Skeletal muscle cell (primary cell): ENCODE measurements around the gene TBKBP1.
A peak's percentile ranks its signal among the peaks of the same experiment; 100 is the strongest.
"Not testable (repeated sequence)": the region's sequence is repeated elsewhere in the genome, so short reads cannot be mapped to it uniquely, and the experiment has no call there.

Experiments used
- DNase-seq: peaks from one replicate; pipeline ENCODE4 v3.0.0-alpha.2; 2010; ENCODE audit warnings: low read depth
- H3K4me3 ChIP-seq: 2 replicates; pipeline ENCODE4 v1.5.1; 2011; ENCODE audit warnings: low read depth, mild to moderate bottlenecking, control low read depth, low read length, moderate library complexity

The TBKBP1 gene

GRCh38 chr17:47724705-47725104, 30.7 kb downstream of the TBKBP1 start:
- no peak for DNase-seq
- no peak overlapping the region for H3K4me3 ChIP-seq

DNA sequence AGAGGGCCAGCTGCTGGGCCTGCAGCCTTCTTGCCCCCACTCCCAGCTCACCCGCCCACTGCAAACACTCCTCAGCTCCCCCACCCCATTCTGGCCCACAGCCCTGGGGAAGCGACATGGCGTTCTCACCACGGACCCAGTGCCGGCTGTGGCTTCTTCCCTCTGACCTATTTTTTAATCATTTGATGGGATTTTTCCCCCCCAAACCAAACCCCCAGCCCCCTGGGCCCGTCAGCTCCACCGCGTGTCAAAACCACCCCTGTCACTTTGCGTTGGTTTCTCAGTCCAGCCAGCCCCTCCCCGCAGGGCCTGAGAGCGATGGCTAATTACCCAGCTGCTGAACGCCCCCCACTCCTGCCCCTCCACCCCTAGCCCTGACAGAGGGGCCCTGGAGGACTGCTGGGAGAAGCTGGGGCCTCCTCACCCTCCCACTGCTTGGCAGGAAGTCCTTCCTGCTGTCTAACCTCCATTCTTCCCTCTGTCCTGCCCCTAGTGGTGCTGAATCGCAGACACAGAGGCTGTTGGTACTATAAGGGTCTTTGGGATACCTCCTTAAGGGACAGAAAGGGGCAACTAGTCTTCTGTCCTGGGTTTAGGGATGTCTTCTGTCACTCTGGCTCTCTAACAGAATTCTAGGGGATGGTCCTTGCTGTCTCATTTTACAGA, 31.6 kb downstream of the TBKBP1 start:
- no peak for DNase-seq
- H3K4me3 ChIP-seq: no peak overlapping the region

- no peak for DNase-seq
- no peak overlapping the region for H3K4me3 ChIP-seq
These were observed 33.1 kb downstream of the TBKBP1 start for GRCh38 chr17:47726796-47727703.

GRCh38 chr17:47727704-47728036, 33.7 kb downstream of the TBKBP1 start:
- no peak overlapping the region for H3K4me3 ChIP-seq
- no peak for DNase-seq

GRCh38 chr17:47728214-47728877, 34.4 kb downstream of the TBKBP1 start:
- no peak for DNase-seq
- H3K4me3 ChIP-seq: no peak overlapping the region

DNA sequence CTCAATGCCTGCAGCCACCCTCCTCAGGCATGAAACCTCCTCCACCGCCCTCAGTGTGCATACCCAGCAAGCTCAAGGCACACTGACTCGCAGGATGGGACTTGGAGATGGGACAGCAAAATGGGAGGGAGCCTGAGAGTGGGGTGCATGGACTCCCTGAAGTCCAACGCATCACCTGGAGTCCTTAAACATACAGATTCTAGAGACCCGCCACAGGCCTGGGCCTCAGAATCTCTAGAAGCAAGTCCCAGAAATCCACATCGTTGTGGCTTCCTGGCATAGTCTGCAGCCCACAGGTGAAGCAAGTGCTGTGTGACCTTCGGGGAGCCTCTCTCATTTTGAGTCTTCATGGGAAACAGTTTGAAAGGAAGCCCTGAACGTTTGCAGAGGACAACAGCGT, 35.5 kb downstream of the TBKBP1 start:
- no peak overlapping the region for H3K4me3 ChIP-seq
- no peak for DNase-seq

- DNase-seq: no peak
- H3K4me3 ChIP-seq: no peak overlapping the region
These were observed 36.7 kb downstream of the TBKBP1 start for GRCh38 chr17:47730681-47731080.

GRCh38 chr17:47731396-47731795, 37.4 kb downstream of the TBKBP1 start:
- no peak overlapping the region for H3K4me3 ChIP-seq

GRCh38 chr17:47732399-47733046, 38.6 kb downstream of the TBKBP1 start:
- no peak overlapping the region for H3K4me3 ChIP-seq
- no peak for DNase-seq

More at GRCh38 chr17:47731396-47731795, 37.4 kb downstream of the TBKBP1 start:
- no peak for DNase-seq

DNA sequence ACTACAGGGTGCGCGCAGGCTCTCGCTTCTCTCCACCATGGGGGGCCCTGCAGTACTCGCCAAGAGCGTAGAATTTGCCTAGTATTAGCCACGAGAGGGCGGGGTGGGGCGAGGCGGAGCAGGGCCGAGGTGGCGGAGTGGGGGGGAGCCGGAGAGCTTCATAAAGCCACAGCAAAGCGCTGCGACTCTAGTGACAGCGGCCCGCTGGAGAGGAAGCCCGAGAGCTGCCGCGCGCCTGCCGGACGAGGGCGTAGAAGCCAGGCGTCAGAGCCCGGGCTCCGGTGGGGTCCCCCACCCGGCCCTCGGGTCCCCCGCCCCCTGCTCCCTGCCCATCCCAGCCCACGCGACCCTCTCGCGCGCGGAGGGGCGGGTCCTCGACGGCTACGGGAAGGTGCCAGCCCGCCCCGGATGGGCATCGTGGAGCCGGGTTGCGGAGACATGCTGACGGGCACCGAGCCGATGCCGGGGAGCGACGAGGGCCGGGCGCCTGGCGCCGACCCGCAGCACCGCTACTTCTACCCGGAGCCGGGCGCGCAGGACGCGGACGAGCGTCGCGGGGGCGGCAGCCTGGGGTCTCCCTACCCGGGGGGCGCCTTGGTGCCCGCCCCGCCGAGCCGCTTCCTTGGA, 39.2 kb downstream of the TBKBP1 start, which contains the start of gene TBX21:
Gene TBX21 (plus strand): TSS at position 190 of the 627 bp plus-strand sequence. CDS start 219 bp downstream, at position 409.
- peak within 1 kb of the TSS; percentile 38 for H3K4me3 ChIP-seq

DNA sequence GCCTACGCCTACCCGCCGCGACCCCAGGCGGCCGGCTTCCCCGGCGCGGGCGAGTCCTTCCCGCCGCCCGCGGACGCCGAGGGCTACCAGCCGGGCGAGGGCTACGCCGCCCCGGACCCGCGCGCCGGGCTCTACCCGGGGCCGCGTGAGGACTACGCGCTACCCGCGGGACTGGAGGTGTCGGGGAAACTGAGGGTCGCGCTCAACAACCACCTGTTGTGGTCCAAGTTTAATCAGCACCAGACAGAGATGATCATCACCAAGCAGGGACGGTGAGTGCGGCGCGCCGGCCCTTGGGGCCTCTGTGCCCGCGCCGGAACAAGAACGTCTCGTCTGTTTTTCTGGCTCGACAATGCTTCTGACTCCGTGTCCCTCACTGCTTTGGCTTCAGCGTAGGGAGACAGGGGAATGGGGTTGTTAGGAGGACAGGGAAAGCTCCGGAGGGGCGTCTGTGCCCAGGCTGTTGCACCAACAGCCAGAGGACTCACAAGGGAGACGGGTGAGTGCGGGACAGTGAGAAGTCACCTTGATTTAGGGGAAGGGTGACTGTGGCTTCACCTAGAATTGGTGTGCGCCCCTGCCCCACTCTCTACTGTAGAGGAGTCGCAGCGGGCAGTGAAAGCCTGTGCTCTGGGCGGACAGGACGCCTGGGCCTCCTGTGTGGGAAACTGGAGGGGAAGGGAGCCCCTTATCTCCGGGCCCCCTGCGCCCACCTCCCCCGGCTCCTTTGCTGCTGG, 39.9 kb downstream of the TBKBP1 start:
- DNase-seq: no peak
- peak overlapping the region; percentile 38 for H3K4me3 ChIP-seq

More for the DNA sequence above, 39.2 kb downstream of the TBKBP1 start, which contains the start of gene TBX21:
- DNase-seq: no peak

- DNase-seq: no peak
- no peak overlapping the region for H3K4me3 ChIP-seq
These were observed 41.1 kb downstream of the TBKBP1 start for GRCh38 chr17:47735139-47735464.

DNA sequence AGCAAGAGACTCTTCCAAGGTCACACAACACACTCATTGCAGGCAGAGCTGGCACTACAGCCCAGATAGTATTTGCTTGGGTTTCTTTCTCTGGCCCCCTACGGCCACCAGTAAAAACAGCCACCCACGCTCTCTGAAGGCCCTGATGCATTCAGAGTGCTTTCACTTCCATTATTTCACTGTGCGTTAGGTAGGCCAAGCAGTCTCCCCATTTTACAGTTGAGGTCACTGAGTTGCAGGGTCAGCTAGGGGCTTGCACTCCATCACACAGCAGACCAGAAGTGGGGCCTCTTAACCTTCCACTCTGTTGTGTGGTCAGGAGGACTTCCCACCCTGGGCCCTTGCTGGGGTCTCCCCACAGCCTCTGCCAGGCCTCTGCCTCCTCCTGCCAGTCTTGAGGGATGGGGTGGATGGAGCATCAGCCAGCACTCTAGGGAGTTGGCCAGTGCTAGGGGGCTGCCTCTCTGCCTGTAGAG, 41.6 kb downstream of the TBKBP1 start:
- H3K4me3 ChIP-seq: no peak overlapping the region
- no peak for DNase-seq

GRCh38 chr17:47736501-47737495, 42.8 kb downstream of the TBKBP1 start:
- H3K4me3 ChIP-seq: no peak overlapping the region
- DNase-seq: no peak

GRCh38 chr17:47738178-47738577, 44.2 kb downstream of the TBKBP1 start:
- no peak overlapping the region for H3K4me3 ChIP-seq
- no peak for DNase-seq

DNA sequence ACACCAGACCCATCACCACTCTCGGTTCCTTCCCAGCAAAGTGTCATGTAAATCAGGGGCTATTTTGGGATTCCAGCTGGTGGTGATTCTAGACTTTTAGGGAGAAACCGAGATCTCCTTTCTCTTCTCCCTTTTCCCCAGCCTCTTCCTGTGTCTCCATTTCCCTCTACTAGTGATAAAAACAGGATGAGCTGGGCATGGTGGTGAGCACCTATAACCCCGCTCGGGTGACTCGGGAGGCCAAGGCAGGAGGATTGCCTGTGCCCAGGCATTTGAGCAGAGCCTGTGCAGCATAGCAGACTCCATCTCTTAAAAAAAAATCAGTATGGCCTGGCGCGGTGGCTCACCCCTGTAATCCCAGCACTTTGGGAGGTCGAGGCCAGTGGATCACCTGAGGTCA, 45.2 kb downstream of the TBKBP1 start:
- H3K4me3 ChIP-seq: no peak overlapping the region
- DNase-seq: no peak

DNA sequence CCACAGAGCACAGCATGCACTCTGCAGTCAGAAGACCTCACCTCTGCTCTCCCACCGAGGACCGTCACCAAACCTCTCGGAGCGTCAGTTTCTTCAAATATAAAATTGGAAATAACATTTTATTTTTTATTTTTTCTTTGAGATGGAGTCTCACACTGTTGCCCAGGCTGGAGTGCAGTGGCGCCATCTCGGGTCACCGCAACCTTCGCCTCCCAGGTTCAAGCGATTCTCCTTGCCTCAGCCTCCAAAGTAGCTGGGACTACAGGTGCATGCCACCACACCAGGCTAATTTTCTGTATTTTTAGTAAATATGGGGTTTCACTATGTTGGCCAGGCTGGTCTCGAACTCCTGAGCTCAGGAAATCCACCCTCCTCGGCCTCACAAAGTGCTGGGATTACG, 46.0 kb downstream of the TBKBP1 start:
- not testable (repeated sequence) for DNase-seq

More for the DNA sequence above, 46.0 kb downstream of the TBKBP1 start:
- not testable (repeated sequence) for H3K4me3 ChIP-seq
